CD4-positive, alpha-beta memory T cell (primary cell): ENCODE measurements around the gene MPHOSPH9. TPM values are rescaled to one million over a fixed set of nuclear protein-coding genes. Genes with fewer than 3 reads are reported as not detected.

Experiments
- CTCF ChIA-PET: fragments of 350-600 bp; sonication (Branson Sonifier 250); formaldehyde crosslinking; loops from one replicate; lab custom pipeline; 2021; ENCODE audit warnings: inconsistent platforms; ENCODE audit not compliant: partially characterized antibody; lab: Charles Lee
- POLR2A ChIA-PET: fragments of 350-600 bp; sonication (Branson Sonifier 250); formaldehyde crosslinking; loops from one replicate; lab custom pipeline; 2021; ENCODE audit not compliant: partially characterized antibody; lab: Charles Lee
- DNase-seq, 5 donors: peaks; one replicate each; pipeline versions ENCODE4 v3.0.0 to v3.0.0-alpha.2; 2020 to 2022; ENCODE audit warnings: mixed read lengths in 1 of 5
- H3K27ac ChIP-seq: one replicate; pipeline ENCODE4 v1.7.0; 2013; ENCODE audit warnings: low read depth, low read length
- H3K27me3 ChIP-seq: 2 replicates; pipeline ENCODE4 v1.7.0; 2013; ENCODE audit warnings: mild to moderate bottlenecking, low read length, moderate library complexity; ENCODE audit not compliant: insufficient read depth
- H3K36me3 ChIP-seq: 2 replicates; pipeline ENCODE4 v1.7.0; 2013; ENCODE audit warnings: mild to moderate bottlenecking, low read length, moderate library complexity; ENCODE audit not compliant: insufficient read depth
- H3K4me1 ChIP-seq: 2 replicates; pipeline ENCODE4 v1.7.0; 2013; ENCODE audit warnings: mild to moderate bottlenecking, low read length, moderate library complexity; ENCODE audit not compliant: insufficient read depth
- H3K4me3 ChIP-seq, 2 donors: one replicate each; pipeline ENCODE4 v1.7.0; 2013; ENCODE audit warnings: low read length in 2 of 2, mild to moderate bottlenecking in 1 of 2
- H3K9me3 ChIP-seq, 2 donors: one replicate each; pipeline ENCODE4 v1.7.0; 2013; ENCODE audit warnings: low read length in 2 of 2, control low read depth in 1 of 2; ENCODE audit not compliant: control insufficient read depth in 1 of 2
- H3K27ac Mint-ChIP-seq, 7 donors: one replicate each; pipeline ENCODE4 v1.8.0; 2020 to 2021; ENCODE audit warnings: mixed read lengths in 7 of 7, mild to moderate bottlenecking in 6 of 7, inconsistent platforms in 3 of 7, moderate library complexity in 3 of 7
- H3K27me3 Mint-ChIP-seq, 2 donors: one replicate each; pipeline ENCODE4 v1.8.0; 2020 to 2021; ENCODE audit warnings: mixed read lengths in 2 of 2
- H3K36me3 Mint-ChIP-seq, 2 donors: one replicate each; pipeline ENCODE4 v1.8.0; 2020 to 2021; ENCODE audit warnings: mixed read lengths in 2 of 2, inconsistent platforms in 1 of 2, mild to moderate bottlenecking in 1 of 2
- H3K4me1 Mint-ChIP-seq, 4 donors: one replicate each; pipeline ENCODE4 v1.8.0; 2020 to 2021; ENCODE audit warnings: mixed read lengths in 4 of 4, mild to moderate bottlenecking in 1 of 4
- H3K4me3 Mint-ChIP-seq, 8 donors: one replicate each; pipeline ENCODE4 v1.8.0; 2020 to 2021; ENCODE audit warnings: mixed read lengths in 8 of 8, mild to moderate bottlenecking in 7 of 8, moderate library complexity in 6 of 8, inconsistent platforms in 3 of 8
- H3K9me3 Mint-ChIP-seq, 8 donors: one replicate each; pipeline ENCODE4 v1.8.0; 2020 to 2021; ENCODE audit warnings: mixed read lengths in 8 of 8, mild to moderate bottlenecking in 5 of 8, inconsistent platforms in 3 of 8, moderate library complexity in 1 of 8
- intact Hi-C: fragments of 100-400 bp; cut with micrococcal nuclease; formaldehyde crosslinking; loops from one replicate; pipeline ENCODE4 v1.15.1; 2023
- polyA plus RNA-seq, 2 donors: library from polyadenylated mRNA; unstranded; fragments of 300-500 nt; fragmentation: Illumina TruSeq; gene quantifications; one replicate each; pipeline ENCODE4 v1.2.3, GENCODE V29; 2021
- total RNA-seq, 2 experiments: library from RNA; stranded (reverse); gene quantifications; one replicate each; pipeline ENCODE4 v1.2.3, GENCODE V29; 2021

Gene MPHOSPH9
- total and polyA plus RNA-seq, 4 experiments from 2014 or later: 14.1 to 62.7 (median 45.1) TPM

DNA sequence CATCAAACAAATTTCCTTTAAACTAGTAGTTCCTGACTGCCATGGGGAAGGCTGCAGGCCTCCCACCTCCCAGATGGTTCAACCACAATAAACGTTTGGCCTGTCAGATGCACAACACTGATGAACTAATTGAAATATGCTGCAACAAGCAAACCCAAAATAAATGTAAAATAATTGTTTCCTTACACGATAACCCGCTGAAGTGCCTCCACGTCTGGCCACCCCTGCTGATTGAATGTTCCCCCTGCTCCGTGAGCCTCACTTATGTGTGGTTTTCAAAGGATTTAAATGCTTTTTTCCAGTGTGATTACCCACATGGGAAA, 90.5 kb downstream of the MPHOSPH9 start:
- Mint-ChIP-seq H3K27me3 (no peaks in the 10 kb centered on the region), H3K4me3 (no peak overlapping the region), H3K36me3 (peaks cover 0 to 2% of the 10 kb centered on the region in 2 donors), H3K4me1 (peaks cover 2 to 13% (median 7%) of the 10 kb centered on the region in 4 donors), H3K27ac (peak overlapping the region in 1 of 7 donors; percentile 31), H3K9me3 (no peaks in the 10 kb centered on the region)
- no peak overlapping the region for H3K4me3 ChIP-seq
- no peak overlapping the region for H3K27ac ChIP-seq
- CTCF ChIA-PET: interaction anchor here (1.5 kb wide), 1 partner anchor 9 kb away, joined by 4 read pairs; no protein-coding TSS in a partner anchor
- no peak for DNase-seq
- H3K9me3 ChIP-seq: no peaks in the 10 kb centered on the region
- H3K36me3 ChIP-seq: no peaks in the 10 kb centered on the region
- POLR2A ChIA-PET: no interaction called here
- H3K4me1 ChIP-seq: peaks cover 8% of the 10 kb centered on the region
- intact Hi-C loops: no loop called here
- no peaks in the 10 kb centered on the region for H3K27me3 ChIP-seq

DNA sequence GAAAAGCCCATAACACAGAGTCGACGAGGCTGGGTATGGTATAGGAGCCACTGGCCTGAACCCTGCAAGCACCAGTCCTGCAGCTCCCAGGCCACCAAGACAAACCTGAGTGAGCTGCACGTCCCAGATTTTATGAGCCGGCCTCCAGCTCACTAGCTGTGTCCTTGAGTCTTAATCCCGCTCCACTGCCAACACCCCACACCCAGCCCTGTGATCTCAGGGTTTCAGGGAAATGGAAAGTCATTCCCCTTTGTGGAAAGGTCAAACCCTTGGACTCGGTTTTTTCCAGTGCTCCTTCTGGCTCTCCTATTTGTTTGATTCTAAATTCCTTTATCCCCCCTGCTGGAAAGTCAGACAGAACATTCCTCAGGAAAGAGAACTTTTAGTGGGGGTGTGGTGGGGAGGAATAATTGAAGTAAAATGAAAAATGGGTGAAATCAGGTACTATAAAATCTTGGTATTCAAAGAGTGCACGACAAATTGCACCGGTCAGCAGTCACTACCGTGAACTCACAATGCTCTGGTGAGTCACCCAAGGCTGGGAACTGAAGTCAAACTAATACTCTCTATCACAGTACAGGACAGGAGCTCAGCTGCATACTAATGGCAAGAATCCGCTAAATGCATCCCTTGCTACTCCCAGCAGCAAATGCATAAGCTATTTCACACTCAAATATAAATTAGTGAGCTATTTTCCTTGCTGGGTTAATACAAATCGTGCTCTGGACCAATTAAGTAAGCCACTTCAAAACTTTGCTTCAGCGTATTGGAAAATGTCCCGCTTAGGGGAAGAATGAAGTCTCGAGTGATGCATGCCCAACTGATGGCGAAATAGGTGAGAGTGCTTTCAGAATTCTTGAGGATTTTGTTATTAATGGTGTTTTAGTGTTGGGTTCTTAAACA, 91.1 kb downstream of the MPHOSPH9 start:
- H3K4me3 Mint-ChIP-seq: no peak overlapping the region

DNA sequence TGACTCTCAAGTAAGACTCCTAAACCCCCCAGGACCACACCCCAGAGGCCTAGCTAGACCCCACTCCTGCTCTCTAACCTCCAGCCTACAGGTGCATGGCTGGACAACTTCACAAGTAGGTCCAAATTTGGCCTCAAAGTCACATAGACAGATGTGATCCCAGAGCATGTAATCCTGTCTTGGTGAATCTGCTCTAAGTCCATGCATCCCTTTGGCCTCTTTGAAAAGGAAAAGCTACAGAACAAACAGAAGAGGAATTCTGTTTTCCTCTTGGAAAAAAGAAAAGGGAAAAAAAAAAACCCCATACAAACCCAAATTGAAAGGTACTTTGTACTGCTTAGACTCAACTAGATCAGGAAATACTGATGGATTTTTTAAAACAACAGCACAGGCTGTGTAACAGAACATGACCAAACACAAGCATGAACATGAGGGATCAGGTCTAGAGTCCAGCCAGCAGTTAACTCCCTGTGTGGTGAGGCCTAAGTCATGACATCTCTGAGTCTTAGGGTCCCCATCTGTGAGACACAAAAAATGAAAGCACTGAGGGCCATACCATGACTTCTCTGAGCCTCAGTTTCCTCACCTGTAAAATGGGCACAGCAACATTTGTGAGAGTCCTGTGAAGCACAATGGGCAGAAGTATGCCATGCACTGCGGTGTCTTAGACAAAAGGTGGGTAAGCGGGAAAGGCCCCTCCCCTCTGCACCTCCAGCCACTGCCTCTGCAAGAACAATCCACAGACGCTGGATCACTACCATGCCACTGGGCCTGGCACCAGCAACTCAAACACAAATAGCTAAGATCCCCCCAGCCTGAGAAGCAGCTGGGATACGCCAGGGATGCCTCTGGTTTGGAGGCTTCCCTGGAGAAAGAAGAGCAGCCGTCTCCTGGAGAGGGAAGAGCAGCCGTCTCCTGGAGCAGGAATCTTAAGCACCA, 92.0 kb downstream of the MPHOSPH9 start:
- Mint-ChIP-seq H3K36me3 (peaks cover 0 to 2% of the 10 kb centered on the region in 2 donors), H3K4me1 (peaks cover 3 to 13% (median 6%) of the 10 kb centered on the region in 4 donors), H3K4me3 (no peak overlapping the region), H3K27me3 (no peaks in the 10 kb centered on the region), H3K9me3 (no peaks in the 10 kb centered on the region), H3K27ac (peak overlapping the region in 2 of 7 donors; percentile 36 to 53)
- intact Hi-C loops: no loop called here
- DNase-seq: no peak
- Histone ChIP-seq H3K4me1 (peaks cover 8% of the 10 kb centered on the region), H3K9me3 (no peaks in the 10 kb centered on the region), H3K4me3 (no peak overlapping the region), H3K27ac (no peak overlapping the region), H3K27me3 (no peaks in the 10 kb centered on the region), H3K36me3 (no peaks in the 10 kb centered on the region)
- CTCF ChIA-PET: no interaction called here
- POLR2A ChIA-PET: interaction anchor here (0.5 kb wide), 1 partner anchor 67 kb away, joined by 3 read pairs; no protein-coding TSS in a partner anchor

More for the DNA sequence above, 91.1 kb downstream of the MPHOSPH9 start:
- H3K4me1 ChIP-seq: peaks cover 8% of the 10 kb centered on the region
- no peaks in the 10 kb centered on the region for H3K36me3 ChIP-seq
- ChIA-PET CTCF (interaction anchor here (1.5 kb wide), 1 partner anchor 10 kb away, joined by 4 read pairs; no protein-coding TSS in a partner anchor), POLR2A (no interaction called here)
- H3K9me3 ChIP-seq: no peaks in the 10 kb centered on the region
- no peak for DNase-seq
- peak overlapping the region in 2 of 7 donors; percentile 15 to 31 for H3K27ac Mint-ChIP-seq
- H3K27me3 ChIP-seq: no peaks in the 10 kb centered on the region
- H3K9me3 Mint-ChIP-seq: no peaks in the 10 kb centered on the region
- H3K27me3 Mint-ChIP-seq: no peaks in the 10 kb centered on the region
- H3K27ac ChIP-seq: no peak overlapping the region
- peaks cover 1 to 13% (median 6%) of the 10 kb centered on the region in 4 donors for H3K4me1 Mint-ChIP-seq
- no peak overlapping the region for H3K4me3 ChIP-seq
- peaks cover 0 to 2% of the 10 kb centered on the region in 2 donors for H3K36me3 Mint-ChIP-seq
- intact Hi-C loops: no loop called here

DNA sequence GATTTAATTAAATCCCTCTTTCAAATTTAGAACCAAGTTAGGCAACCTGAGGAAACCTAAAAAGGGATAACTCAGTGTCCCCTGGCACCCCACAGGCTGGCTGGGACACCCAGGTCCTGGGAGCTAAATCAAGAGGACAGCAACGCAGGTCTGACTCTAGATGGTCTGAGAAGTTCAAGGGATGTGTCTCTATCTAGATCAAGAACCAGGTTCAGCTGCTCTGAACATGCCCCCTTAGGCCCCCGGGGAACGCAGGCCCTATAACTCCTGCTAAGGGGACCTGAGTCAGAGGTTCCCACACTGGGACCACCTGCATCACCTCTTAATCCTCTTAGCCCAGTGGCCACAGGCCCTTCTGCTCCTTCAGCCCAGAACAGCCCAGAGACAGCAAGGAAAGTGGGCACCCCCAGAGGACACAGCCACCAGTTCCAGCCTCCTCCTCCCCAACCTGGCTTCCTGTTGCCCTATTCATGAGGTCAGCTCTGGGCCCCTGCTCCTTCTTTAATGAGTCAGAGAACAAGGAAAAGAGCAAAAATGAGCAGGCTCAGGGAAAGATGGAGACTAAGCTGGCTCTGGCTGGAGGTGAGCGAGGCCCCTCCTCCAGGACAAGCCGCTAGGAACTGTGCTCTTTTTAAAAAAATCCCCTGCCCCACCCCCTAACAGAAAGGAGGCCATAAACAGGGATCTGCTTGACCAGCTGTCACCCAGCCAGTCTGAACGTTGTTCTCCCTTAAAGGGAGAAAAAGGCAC, 92.8 kb downstream of the MPHOSPH9 start:
- Mint-ChIP-seq H3K4me1 (peaks cover 7 to 13% (median 10%) of the 10 kb centered on the region in 4 donors), H3K4me3 (no peak overlapping the region), H3K9me3 (no peaks in the 10 kb centered on the region), H3K27me3 (no peaks in the 10 kb centered on the region), H3K27ac (peak overlapping the region in 4 of 7 donors; percentile 8 to 37 (median 24)), H3K36me3 (no peaks in the 10 kb centered on the region)
- Histone ChIP-seq H3K27ac (no peak overlapping the region), H3K4me1 (peaks cover 8% of the 10 kb centered on the region), H3K9me3 (no peaks in the 10 kb centered on the region), H3K27me3 (no peaks in the 10 kb centered on the region), H3K4me3 (no peak overlapping the region), H3K36me3 (no peaks in the 10 kb centered on the region)
- intact Hi-C loops: no loop called here
- POLR2A ChIA-PET: interaction anchor here (0.5 to 1.6 kb wide), 2 partner anchors 19 to 68 kb away, joined by 3 to 5 read pairs; no protein-coding TSS in a partner anchor
- DNase-seq: no peak
- CTCF ChIA-PET: no interaction called here

DNA sequence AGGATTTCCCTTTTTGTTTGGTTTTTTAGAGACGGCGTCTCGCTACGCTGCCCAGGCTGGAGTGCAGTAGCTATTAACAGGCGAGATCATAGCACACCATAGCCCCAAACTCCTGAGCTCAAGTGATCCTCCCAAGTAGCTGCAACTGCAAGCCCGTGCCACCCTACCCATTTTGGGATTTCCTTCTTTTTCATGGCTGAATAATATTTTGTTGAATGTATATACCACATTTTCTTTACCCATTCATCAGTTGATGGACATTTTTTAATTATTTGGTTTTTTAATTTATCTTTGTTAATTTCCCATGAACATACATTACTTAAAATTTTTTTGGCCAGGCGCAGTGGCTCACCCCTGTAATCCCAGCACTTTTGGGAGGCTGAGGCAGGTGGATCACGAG, 97.3 kb downstream of the MPHOSPH9 start:
- intact Hi-C loops: no loop called here
- CTCF ChIA-PET: interaction anchor here (0.7 to 1.8 kb wide), 4 partner anchors 9 to 92 kb away, joined by 3 to 7 read pairs (median 4); partner anchors contain the start of gene PITPNM2

DNA sequence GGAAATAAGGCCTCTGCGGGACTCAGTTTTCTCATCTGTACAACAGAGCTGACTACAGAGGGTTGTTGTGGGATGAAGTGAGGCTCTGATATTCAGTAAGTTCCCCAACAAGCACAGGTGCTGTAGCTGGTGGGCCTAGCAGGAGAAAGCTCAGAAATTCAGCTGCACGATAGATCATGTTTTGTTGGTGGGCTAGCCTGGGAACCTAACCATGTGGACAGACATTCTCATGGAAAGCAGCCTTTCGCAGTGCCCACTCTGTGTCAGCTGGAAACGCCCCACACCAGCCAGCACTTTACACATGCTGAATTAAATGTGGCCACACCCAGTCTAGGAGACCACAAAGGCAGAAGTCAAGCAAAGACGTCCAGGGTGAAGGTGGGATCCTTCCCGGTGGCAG, 98.1 kb downstream of the MPHOSPH9 start:
- no peaks in the 10 kb centered on the region for H3K36me3 Mint-ChIP-seq
- POLR2A ChIA-PET: interaction anchor here (0.8 to 1.0 kb wide), 3 partner anchors 15 to 60 kb away, joined by 3 read pairs; no protein-coding TSS in a partner anchor
- no peaks in the 10 kb centered on the region for H3K27me3 ChIP-seq
- no peaks in the 10 kb centered on the region for H3K9me3 ChIP-seq
- no peaks in the 10 kb centered on the region for H3K36me3 ChIP-seq
- H3K27ac Mint-ChIP-seq: no peak overlapping the region
- no peak overlapping the region for H3K4me3 ChIP-seq
- no peaks in the 10 kb centered on the region for H3K9me3 Mint-ChIP-seq
- no peak overlapping the region for H3K27ac ChIP-seq
- no peak overlapping the region for H3K4me3 Mint-ChIP-seq
- no peak for DNase-seq
- H3K27me3 Mint-ChIP-seq: no peaks in the 10 kb centered on the region
- H3K4me1 Mint-ChIP-seq: peaks cover 21 to 37% (median 30%) of the 10 kb centered on the region in 4 donors
- peaks cover 18% of the 10 kb centered on the region for H3K4me1 ChIP-seq
- CTCF ChIA-PET: interaction anchor here (1.3 to 1.8 kb wide), 3 partner anchors 8 to 92 kb away, joined by 4 to 7 read pairs (median 4); partner anchors contain the start of gene PITPNM2
- intact Hi-C loops: loop anchor here (5.0 kb wide), 1 partner anchor 58 kb away; no protein-coding TSS in a partner anchor

More for the DNA sequence above, 97.3 kb downstream of the MPHOSPH9 start:
- POLR2A ChIA-PET: no interaction called here
- no peak overlapping the region for H3K4me3 Mint-ChIP-seq
- H3K9me3 Mint-ChIP-seq: no peaks in the 10 kb centered on the region
- DNase-seq: no peak
- no peak overlapping the region for H3K4me3 ChIP-seq
- no peaks in the 10 kb centered on the region for H3K27me3 ChIP-seq
- H3K4me1 ChIP-seq: peaks cover 26% of the 10 kb centered on the region
- H3K27ac ChIP-seq: no peak overlapping the region
- peaks cover 21 to 34% (median 29%) of the 10 kb centered on the region in 4 donors for H3K4me1 Mint-ChIP-seq
- no peaks in the 10 kb centered on the region for H3K27me3 Mint-ChIP-seq
- H3K9me3 ChIP-seq: no peaks in the 10 kb centered on the region
- H3K27ac Mint-ChIP-seq: peak overlapping the region in 1 of 7 donors; percentile 2
- no peaks in the 10 kb centered on the region for H3K36me3 Mint-ChIP-seq
- no peaks in the 10 kb centered on the region for H3K36me3 ChIP-seq
